ENCODE results near the gene KRT72.
"Not testable (repeated sequence)": the region's sequence is repeated elsewhere in the genome, so short reads cannot be mapped to it uniquely, and the experiment has no call there.

Gene KRT72

GRCh38 chr12:52605542-52605941, 4.3 kb upstream of the KRT72 start:
- H3K27me3 Mint-ChIP-seq = no peaks in the 10 kb centered on the region
- peak overlapping the region; percentile 2 for H3K4me3 Mint-ChIP-seq
- no peaks in the 10 kb centered on the region for H3K9me3 Mint-ChIP-seq (ENCODE audit: low read depth)
- H3K4me1 Mint-ChIP-seq (ENCODE audit: low read depth) = peaks cover 89% of the 10 kb centered on the region
- peak overlapping the region; percentile 25 for H3K27ac Mint-ChIP-seq
- H3K36me3 Mint-ChIP-seq = peaks cover 4% of the 10 kb centered on the region

DNA sequence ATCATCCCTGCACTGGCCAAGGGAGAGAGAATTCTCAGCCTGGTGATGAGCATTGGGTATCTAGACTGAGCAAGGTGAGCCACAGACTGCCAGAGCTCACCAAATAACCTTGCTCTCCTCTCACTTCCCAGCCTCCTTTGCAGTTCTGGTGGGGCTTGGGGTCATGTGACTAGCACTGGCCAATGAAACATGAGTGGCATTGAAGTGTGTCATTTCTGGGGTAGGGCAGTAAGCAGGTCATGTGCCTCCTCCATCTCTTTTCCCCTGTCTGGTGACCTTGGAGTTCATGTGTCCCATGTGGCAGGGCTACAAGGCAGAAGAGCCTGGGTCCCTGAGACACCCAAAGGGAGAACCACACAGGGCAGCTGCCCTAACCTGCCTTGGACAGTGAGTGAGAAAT, 3.6 kb upstream of the KRT72 start:
- Mint-ChIP-seq H3K4me1 (ENCODE audit: low read depth) (peaks cover 84% of the 10 kb centered on the region), H3K27ac (peak overlapping the region; percentile 75), H3K9me3 (ENCODE audit: low read depth) (no peaks in the 10 kb centered on the region), H3K27me3 (no peaks in the 10 kb centered on the region), H3K4me3 (peak overlapping the region; percentile 6), H3K36me3 (peaks cover 8% of the 10 kb centered on the region)

GRCh38 chr12:52603314-52603713, 2.1 kb upstream of the KRT72 start:
- Mint-ChIP-seq H3K27ac (peak overlapping the region; percentile 6), H3K4me1 (ENCODE audit: low read depth) (peaks cover 70% of the 10 kb centered on the region), H3K36me3 (peaks cover 12% of the 10 kb centered on the region), H3K9me3 (ENCODE audit: low read depth) (no peaks in the 10 kb centered on the region), H3K4me3 (peak overlapping the region; percentile 11), H3K27me3 (no peaks in the 10 kb centered on the region)

DNA sequence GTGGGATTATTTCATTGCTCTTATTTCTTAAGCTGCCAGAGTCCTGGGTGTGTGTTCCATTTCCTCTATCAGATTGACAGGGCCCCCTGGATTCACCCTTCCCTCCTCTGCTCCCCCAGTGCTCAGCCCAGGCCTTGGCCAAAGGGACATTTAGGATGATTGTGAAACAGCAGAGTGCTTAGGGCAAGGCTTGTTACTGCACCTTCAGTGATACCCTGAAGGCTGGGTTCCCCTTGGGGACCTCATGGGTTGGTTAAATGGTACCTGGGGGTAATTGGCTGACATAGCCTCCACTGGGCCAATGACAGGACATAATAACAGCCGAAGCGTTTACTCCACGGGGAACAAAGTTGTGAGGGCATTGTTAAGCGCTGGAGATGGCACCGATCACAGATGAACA, 1.3 kb upstream of the KRT72 start:
- peak overlapping the region; percentile 52 for H3K27ac Mint-ChIP-seq
- peaks cover 62% of the 10 kb centered on the region for H3K4me1 Mint-ChIP-seq (ENCODE audit: low read depth)
- no peaks in the 10 kb centered on the region for H3K9me3 Mint-ChIP-seq (ENCODE audit: low read depth)

GRCh38 chr12:52601671-52602070, 408 bp upstream of the KRT72 start:
- Mint-ChIP-seq H3K36me3 (peaks cover 9% of the 10 kb centered on the region), H3K27ac (no peak overlapping the region), H3K4me1 (ENCODE audit: low read depth) (peaks cover 53% of the 10 kb centered on the region), H3K27me3 (no peaks in the 10 kb centered on the region), H3K9me3 (ENCODE audit: low read depth) (no peaks in the 10 kb centered on the region), H3K4me3 (no peak overlapping the region)

More for the DNA sequence above, 1.3 kb upstream of the KRT72 start:
- Mint-ChIP-seq H3K36me3 (peaks cover 12% of the 10 kb centered on the region), H3K4me3 (no peak overlapping the region), H3K27me3 (no peaks in the 10 kb centered on the region)

- Mint-ChIP-seq H3K27me3 (no peaks in the 10 kb centered on the region), H3K27ac (no peak overlapping the region), H3K4me3 (no peak overlapping the region), H3K9me3 (ENCODE audit: low read depth) (no peaks in the 10 kb centered on the region), H3K4me1 (ENCODE audit: low read depth) (peaks cover 41% of the 10 kb centered on the region), H3K36me3 (peaks cover 9% of the 10 kb centered on the region)
These were observed 788 bp downstream of the KRT72 start for GRCh38 chr12:52600475-52600874.

DNA sequence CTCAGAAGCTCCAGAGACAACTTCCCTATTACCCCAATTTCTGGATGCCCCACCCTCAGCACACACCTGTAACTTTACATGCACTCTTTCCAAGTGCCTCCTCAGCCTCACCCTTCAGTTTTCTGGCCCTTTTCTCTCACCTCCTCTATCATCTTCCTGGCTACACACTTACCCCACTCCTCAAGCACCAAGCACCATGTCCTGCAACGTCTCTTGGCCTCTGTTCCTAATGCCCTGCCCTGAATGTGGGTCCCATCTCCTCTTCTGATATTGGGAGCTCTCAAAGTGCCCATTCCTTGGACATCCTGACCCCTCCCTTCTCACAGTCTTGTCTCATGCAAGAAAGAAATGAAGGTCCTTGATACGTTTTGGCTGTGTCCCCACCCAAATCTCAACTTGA, 1.2 kb downstream of the KRT72 start:
- Mint-ChIP-seq H3K27me3 (no peaks in the 10 kb centered on the region), H3K36me3 (peaks cover 9% of the 10 kb centered on the region), H3K4me3 (no peak overlapping the region), H3K4me1 (ENCODE audit: low read depth) (peaks cover 37% of the 10 kb centered on the region), H3K27ac (peak overlapping the region; percentile 1), H3K9me3 (ENCODE audit: low read depth) (no peaks in the 10 kb centered on the region)

DNA sequence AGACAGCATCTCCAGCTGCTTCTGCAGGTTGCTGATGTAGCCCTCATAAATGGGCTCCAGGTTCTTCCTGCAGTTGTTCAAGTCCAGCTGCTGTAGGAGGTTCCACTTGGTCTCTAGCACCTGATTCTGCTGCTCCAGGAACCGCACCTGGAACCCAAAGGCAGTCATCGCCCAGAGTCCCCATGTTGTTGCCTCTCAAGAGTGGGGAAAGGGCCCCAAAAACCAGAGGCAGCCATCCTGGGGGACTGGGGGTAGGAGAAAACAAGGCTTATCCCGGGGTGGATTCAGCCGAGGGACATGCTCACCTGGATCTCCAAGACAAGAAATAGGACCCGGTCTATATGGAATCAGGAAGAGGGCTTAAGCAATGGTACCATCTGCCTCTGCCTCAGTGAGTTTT, 2.3 kb downstream of the KRT72 start:
- H3K27ac Mint-ChIP-seq = no peak overlapping the region
- H3K4me3 Mint-ChIP-seq = no peak overlapping the region
- H3K4me1 Mint-ChIP-seq (ENCODE audit: low read depth) = peaks cover 27% of the 10 kb centered on the region
- no peaks in the 10 kb centered on the region for H3K9me3 Mint-ChIP-seq (ENCODE audit: low read depth)
- H3K36me3 Mint-ChIP-seq = peaks cover 11% of the 10 kb centered on the region
- H3K27me3 Mint-ChIP-seq = no peaks in the 10 kb centered on the region

DNA sequence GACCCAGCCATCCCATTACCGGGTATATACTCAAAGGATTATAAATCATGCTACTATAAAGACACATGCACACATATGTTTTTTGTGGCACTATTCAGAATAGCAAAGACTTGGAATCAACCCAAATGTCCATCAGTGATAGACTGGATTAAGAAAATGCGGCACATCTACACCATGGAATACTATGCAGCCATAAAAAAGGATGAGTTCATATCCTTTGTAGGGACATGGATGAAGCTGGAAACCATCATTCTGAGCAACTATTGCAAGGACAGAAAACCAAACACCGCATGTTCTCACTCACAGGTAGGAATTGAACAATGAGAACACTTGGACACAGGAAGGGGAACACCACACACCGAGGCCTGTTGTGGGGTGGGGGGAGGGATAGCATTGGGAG, 7.0 kb downstream of the KRT72 start:
- H3K4me3 Mint-ChIP-seq; H3K27ac Mint-ChIP-seq; H3K9me3 Mint-ChIP-seq (ENCODE audit: low read depth); H3K27me3 Mint-ChIP-seq: not testable (repeated sequence)
- peaks cover 13% of the 10 kb centered on the region for H3K36me3 Mint-ChIP-seq
- peaks cover 37% of the 10 kb centered on the region for H3K4me1 Mint-ChIP-seq (ENCODE audit: low read depth)

GRCh38 chr12:52591521-52591920, 9.7 kb downstream of the KRT72 start:
- H3K4me3 Mint-ChIP-seq = no peak overlapping the region
- H3K27me3 Mint-ChIP-seq = no peaks in the 10 kb centered on the region
- no peak overlapping the region for H3K27ac Mint-ChIP-seq

GRCh38 chr12:52590021-52590420, 11.2 kb downstream of the KRT72 start:
- H3K27me3 Mint-ChIP-seq = no peaks in the 10 kb centered on the region

More at GRCh38 chr12:52591521-52591920, 9.7 kb downstream of the KRT72 start:
- no peaks in the 10 kb centered on the region for H3K9me3 Mint-ChIP-seq (ENCODE audit: low read depth)
- peaks cover 9% of the 10 kb centered on the region for H3K36me3 Mint-ChIP-seq
- H3K4me1 Mint-ChIP-seq (ENCODE audit: low read depth) = peaks cover 55% of the 10 kb centered on the region

GRCh38 chr12:52587563-52587962, 13.7 kb downstream of the KRT72 start:
- Mint-ChIP-seq H3K4me1 (ENCODE audit: low read depth) (peaks cover 77% of the 10 kb centered on the region), H3K9me3 (ENCODE audit: low read depth) (no peaks in the 10 kb centered on the region), H3K27ac (no peak overlapping the region), H3K36me3 (peaks cover 5% of the 10 kb centered on the region), H3K27me3 (no peaks in the 10 kb centered on the region), H3K4me3 (no peak overlapping the region)

More at GRCh38 chr12:52590021-52590420, 11.2 kb downstream of the KRT72 start:
- no peak overlapping the region for H3K4me3 Mint-ChIP-seq
- H3K36me3 Mint-ChIP-seq = peaks cover 9% of the 10 kb centered on the region
- H3K9me3 Mint-ChIP-seq (ENCODE audit: low read depth) = no peaks in the 10 kb centered on the region
- peaks cover 70% of the 10 kb centered on the region for H3K4me1 Mint-ChIP-seq (ENCODE audit: low read depth)
- peak overlapping the region; percentile 18 for H3K27ac Mint-ChIP-seq

DNA sequence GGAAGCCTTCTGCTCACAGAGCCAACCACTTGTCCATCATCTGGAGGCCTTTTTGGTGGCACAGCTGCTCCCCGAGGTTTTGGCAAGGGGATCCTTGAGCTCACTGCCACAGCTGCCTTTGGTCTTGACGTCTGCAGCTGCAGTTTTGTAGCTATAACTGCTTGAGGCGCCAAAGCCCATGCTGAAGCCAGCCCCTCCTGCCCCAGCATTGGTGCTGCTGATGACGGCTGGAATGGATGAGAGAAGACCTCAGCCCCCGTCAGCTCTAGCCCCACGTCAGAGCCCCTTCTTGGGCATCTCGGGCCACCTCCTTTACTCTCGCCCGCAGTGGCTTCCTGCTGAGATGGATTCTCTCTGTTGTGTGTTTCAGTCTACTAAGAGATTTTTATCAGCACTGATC, 15.3 kb downstream of the KRT72 start:
- Mint-ChIP-seq H3K27me3 (no peaks in the 10 kb centered on the region), H3K4me1 (ENCODE audit: low read depth) (peaks cover 64% of the 10 kb centered on the region), H3K4me3 (no peak overlapping the region), H3K36me3 (no peaks in the 10 kb centered on the region), H3K9me3 (ENCODE audit: low read depth) (no peaks in the 10 kb centered on the region), H3K27ac (peak overlapping the region; percentile 36)

- H3K27ac Mint-ChIP-seq = peak overlapping the region; percentile 13
- H3K27me3 Mint-ChIP-seq = no peaks in the 10 kb centered on the region
- H3K4me3 Mint-ChIP-seq = no peak overlapping the region
- H3K9me3 Mint-ChIP-seq (ENCODE audit: low read depth) = no peaks in the 10 kb centered on the region
- no peaks in the 10 kb centered on the region for H3K36me3 Mint-ChIP-seq
- H3K4me1 Mint-ChIP-seq (ENCODE audit: low read depth) = peaks cover 64% of the 10 kb centered on the region
These were observed 16.2 kb downstream of the KRT72 start for GRCh38 chr12:52585066-52585465.

GRCh38 chr12:52584156-52584682, 17.0 kb downstream of the KRT72 start:
- H3K4me1 Mint-ChIP-seq (ENCODE audit: low read depth) = peaks cover 58% of the 10 kb centered on the region
- no peak overlapping the region for H3K27ac Mint-ChIP-seq
- H3K9me3 Mint-ChIP-seq (ENCODE audit: low read depth) = no peaks in the 10 kb centered on the region
- no peak overlapping the region for H3K4me3 Mint-ChIP-seq
- no peaks in the 10 kb centered on the region for H3K36me3 Mint-ChIP-seq
- no peaks in the 10 kb centered on the region for H3K27me3 Mint-ChIP-seq

GRCh38 chr12:52582971-52583456, 18.2 kb downstream of the KRT72 start:
- H3K4me1 Mint-ChIP-seq (ENCODE audit: low read depth) = peaks cover 52% of the 10 kb centered on the region
- no peak overlapping the region for H3K27ac Mint-ChIP-seq

More at GRCh38 chr12:52582971-52583456, 18.2 kb downstream of the KRT72 start:
- H3K4me3 Mint-ChIP-seq = no peak overlapping the region
- no peaks in the 10 kb centered on the region for H3K27me3 Mint-ChIP-seq
- no peaks in the 10 kb centered on the region for H3K9me3 Mint-ChIP-seq (ENCODE audit: low read depth)
- H3K36me3 Mint-ChIP-seq = no peaks in the 10 kb centered on the region

Measured in activated naive CD8-positive, alpha-beta T cell (primary cell).